NCI-H446 treated with DMSO at 0.1 percent for 48 hours (cell line): ENCODE measurements around the gene TBX1.
"Not testable (repeated sequence)": the region's sequence is repeated elsewhere in the genome, so short reads cannot be mapped to it uniquely, and the experiment has no call there.

Experiments used
- DNase-seq: peaks from one replicate; lab custom pipeline; 2025; lab: John Stamatoyannopoulos, UW

The TBX1 gene

DNA sequence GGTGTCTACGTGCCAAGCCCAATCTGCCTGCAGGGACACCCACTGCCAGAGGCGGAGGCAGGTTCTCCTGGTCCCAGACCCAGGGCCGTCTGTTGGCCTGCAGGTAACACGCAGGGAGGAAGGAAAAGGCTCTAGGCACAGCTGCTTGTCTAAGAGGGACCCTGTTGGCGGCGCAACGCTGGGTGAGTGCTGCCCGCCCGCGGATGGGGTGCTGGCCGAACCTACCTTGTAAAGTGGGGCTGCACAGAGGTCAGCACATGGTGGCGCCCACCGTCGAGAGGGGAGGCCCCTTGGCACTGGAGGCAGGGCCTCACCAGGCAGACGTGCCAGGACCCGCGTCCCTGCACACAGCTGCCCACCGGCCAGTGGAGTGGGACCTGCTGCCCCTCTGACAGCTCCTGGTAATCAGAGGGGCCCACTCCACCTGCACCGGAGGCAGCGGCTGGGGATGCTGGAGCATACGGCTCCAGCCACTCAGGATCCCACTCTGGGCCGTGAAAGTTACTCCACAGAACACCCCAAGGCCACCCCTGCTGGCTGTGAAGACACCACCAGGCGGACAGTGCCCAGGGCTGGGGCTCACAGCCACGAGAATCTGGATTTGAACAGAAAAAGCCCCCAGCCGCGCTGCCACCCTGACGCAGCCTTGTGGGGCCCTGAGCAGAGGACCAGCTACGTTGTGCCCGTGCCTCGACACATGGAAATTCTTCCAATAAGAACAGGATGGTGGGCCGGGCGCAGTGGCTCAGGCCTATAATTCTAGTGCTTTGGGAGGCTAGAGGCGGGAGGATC is 24.0 kb downstream of the TBX1 start:
- DNase-seq, result no peak

- no peak for DNase-seq
Observed at GRCh38 chr22:19785461-19786263, 25.1 kb downstream of the TBX1 start.

- no peak for DNase-seq
Observed at GRCh38 chr22:19786264-19786585, 25.6 kb downstream of the TBX1 start.

DNA sequence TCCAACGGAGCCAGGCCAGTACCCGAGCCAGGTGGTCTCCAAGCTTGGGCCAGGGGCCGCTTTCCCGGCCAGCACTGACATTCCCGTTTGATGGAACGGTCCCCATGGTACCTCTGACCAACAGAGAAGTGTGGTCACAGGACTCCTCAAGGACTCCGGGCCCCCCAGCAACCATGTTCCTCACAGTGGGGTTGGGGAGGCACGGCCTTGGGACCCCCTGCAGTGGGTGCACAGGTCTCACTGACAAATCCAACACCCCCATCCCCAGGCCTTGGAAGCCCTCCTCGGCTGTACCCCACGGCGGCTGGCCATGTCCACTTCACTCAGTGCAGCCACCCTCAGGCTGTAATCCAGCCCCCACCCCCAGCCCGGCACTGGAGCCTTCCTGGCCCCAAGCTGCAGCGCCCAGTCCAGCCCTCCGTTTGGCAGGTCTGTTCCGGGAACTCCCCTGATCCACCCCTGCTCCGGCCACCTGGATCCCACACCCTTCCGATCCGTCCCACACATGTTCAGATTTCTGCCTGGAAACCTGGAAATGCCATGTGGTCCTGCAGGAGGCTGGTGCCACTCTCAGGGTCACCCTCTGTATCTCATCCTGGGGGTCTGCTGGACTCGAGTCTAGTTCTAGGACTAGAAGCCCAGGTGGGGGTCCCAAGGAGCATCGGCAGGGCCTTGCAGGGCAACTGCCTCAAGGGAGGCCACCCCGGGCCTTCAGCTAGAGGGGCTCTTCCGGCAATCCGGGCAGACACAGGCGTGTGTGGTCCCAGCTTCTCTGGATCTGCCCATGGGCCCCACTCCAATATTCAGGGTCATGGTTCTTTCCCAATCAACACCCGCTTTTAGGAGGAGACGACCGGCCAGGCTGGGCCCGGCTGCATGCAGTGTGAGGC is 26.6 kb downstream of the TBX1 start:
- DNase-seq, result no peak

GRCh38 chr22:19787849-19788141 is 27.2 kb downstream of the TBX1 start:
- DNase-seq, result no peak

DNA sequence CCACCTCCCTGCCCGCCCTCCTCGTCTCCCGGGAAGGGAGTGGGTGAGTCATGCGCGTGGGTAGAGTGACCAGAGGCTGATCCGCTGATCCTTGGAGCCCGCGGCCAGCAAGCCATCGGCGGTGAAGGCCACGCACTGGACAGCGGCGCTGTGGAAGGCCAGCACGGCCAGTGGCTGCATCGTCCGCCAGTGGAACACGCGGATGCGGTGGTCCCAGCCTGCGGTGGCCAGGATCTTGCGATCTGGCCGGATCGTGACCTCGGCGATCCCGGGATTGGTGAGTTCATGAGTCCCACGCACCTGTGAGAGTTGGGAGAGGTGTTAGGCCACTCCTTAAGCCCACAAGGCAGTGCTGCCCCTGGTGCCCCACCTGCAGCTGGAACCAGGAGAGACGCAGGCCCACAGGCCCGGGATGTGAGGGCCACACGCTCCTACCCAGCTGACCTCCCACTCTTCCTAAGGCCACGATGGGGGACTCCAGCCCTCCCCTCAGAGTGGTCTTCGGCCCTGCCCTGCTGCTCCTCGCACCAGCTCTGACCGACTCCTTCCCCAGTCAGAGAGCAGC is 28.2 kb downstream of the TBX1 start:
- DNase-seq, result no peak

DNA sequence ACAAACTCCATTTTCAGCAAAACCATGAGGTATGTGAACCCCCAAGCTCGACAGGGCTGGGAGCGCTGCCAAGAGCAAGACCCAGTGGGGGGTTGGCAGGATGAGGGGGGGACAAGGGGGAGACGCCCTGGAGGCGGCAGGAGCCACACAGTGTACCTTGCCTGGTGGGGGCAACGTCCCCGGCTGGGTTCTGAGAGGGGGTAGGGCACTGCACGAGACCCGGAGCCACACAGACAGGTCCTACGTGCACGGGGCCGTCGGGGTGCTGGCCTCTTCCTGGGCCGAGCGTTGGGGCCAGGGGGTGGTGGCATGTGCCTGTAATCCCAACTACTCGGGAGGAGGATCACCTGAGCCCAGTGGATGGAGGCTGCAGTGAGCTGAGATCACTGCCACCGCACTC is 28.8 kb downstream of the TBX1 start:
- DNase-seq, result no peak

DNA sequence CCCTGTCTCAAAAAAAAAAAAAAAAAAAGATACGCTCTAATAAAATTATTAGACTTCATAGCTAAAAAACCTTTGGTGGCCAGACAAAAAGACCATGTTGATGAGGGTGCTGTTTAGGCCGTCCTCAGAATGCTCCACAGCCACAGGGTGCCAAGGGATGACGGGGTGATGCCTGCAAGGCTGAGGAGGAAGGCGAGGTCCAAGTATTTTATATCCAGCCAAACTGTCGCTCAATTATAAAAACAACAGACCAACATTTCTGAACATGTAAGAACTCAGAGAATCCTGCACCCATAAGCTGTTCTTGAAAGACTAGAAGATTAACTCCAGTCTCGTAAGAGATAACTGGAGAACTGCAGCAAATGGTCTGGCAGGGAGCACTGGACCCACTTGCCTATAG is 29.2 kb downstream of the TBX1 start:
- DNase-seq, result no peak

GRCh38 chr22:19791243-19791642 is 30.7 kb downstream of the TBX1 start:
- no peak for DNase-seq

DNA sequence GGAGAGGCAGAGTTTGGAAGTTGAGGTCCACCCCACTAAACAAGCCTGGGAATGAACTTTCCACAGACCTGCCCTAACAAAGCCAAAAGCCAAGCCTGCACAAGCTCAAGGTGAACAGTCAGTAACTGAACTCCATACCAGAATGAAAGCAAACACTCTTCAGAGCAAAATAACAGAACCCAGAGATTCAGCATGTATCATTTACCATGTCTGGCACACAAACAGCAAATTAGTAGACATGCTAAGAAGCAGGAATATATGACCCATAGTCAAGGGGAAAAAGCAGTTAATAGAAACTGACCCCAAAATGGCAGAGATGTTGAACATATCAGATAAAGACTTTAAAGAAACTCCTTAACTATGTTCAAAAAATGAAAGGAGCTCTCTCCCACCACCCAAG is 31.3 kb downstream of the TBX1 start:
- no peak for DNase-seq

GRCh38 chr22:19792383-19792896 is 31.9 kb downstream of the TBX1 start:
- not testable (repeated sequence) for DNase-seq

- no peak for DNase-seq
Observed at GRCh38 chr22:19793161-19793560, 32.6 kb downstream of the TBX1 start.

DNA sequence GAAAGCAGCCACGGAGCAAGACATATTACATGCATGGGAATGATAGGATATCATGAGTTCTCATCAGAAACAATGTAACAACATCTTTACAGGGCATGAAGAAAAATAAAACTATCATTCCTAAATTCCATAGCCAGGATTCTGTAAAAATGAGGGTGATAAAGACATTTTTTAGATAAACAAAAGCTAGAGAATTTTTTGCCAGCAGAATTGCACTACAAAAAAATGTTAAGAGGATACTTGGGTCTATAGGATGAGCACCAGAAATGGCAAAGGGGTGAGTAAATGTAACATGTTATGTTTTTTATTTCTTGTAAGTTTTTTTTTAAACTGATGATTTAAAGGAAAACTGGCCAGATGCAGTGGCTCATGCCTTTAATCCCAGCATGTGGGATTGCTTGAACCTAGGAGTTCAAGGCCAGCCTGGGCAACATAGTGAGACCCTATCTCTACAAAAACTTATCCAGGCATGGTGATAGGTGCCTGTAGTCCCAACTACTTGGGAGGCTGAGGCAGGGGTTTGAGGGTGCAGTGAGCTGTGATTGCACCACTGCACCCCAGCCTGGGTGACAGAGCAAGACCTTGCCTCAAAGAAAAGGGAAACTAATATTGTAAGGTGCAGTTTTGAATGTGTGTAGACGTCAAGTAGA is 33.2 kb downstream of the TBX1 start:
- DNase-seq, result no peak

DNA sequence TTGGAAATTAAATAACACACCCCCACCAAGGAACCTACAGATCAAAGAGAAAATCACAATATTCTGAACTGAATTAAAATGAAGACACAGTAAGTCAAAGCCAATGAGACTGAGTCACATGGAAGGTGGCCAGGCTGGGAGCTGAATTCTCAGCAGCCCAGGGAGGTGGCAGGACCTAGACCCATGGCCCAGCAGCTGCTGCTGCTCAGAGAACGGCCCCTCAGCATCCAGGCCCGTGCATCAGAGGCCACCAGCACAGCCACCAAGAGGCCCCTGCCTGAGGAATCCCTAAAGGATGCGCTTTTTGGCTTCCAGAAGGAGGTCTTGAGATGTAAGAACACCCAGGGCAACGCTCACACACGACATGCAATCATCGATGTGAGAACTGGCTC is 35.0 kb downstream of the TBX1 start:
- no peak for DNase-seq

GRCh38 chr22:19796160-19796559 is 35.6 kb downstream of the TBX1 start:
- no peak for DNase-seq

GRCh38 chr22:19797086-19798002 is 36.8 kb downstream of the TBX1 start:
- no peak for DNase-seq

- DNase-seq, result no peak
Observed at GRCh38 chr22:19798003-19798665, 37.6 kb downstream of the TBX1 start.

DNA sequence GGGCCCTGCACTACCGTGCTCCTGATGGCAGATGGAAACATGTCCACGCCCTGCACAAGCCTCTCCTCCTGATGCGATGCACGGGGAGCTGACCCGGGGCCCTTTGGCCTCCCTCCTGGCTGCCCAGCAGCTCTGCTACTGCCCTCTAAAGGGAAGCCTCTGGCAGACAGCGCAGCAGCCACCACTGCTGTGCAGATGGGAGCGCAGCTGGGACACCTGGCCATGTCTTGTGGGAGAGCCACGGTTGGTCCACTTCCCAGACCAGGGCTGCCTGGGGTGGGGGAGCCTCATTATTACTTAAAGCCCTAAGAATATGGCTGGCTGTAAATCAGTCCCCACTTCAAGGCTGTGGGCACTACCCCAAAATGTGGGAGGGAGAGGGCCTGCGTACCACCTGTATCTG is 38.3 kb downstream of the TBX1 start:
- DNase-seq, result no peak

DNA sequence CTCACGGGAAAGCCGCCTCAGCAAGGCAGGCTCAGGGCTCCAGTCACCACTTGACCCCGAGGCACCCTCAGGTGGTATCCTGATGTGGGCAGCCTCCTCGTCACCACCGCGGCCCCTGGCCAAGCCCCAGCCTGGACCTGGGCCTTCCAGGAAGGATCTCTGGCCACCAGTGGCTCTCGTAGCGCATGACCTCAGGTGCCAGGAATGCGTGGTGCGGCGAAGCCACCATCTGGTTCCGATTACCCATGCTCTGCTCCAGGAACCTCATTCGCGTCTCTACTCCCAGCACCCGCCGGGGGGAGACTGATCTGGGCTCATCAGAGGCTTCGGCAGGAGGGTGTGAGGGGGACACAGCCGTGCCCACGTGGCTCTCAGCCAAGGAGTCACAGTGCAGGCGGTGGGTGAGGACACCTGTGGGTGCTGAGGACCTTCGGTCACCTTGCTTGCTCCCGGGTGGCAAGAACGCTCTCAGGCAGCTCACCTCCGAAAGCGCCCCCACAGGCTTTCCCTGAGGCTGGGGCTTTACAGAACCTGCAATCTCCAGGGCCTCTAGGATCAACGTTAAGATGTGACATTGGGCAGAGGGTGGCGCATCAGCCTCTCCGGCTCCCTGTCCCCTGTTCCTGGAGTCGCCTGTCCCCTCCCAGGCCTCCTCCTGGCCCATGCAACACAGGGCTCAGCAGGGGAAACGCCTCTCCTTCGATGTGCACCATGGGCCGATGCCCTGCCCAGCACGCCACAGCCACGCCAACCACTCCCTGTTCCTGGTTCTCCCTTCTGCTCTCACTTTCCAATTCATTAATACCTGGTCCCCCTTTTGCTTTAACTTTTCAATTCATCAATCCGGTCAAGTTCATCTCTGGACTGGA is 39.0 kb downstream of the TBX1 start:
- no peak for DNase-seq
